ENCODE results near the gene GPR32. TPM values are rescaled to one million over a fixed set of nuclear protein-coding genes. Genes with fewer than 3 reads are reported as not detected.
"Not testable (repeated sequence)": the region's sequence is repeated elsewhere in the genome, so short reads cannot be mapped to it uniquely, and the experiment has no call there.

The GPR32 gene
- total RNA-seq, 1 donor = not detected

GRCh38 chr19:50798659-50799546 is 28.6 kb downstream of the GPR32 start:
- no peak for DNase-seq (ENCODE audit: low read depth)
- no peak for TF ChIP-seq CTCF (IDR thresholded peaks at IDR 0.05; ENCODE audit: insufficient read depth, low read length)
- no peak overlapping the region for H3K4me3 ChIP-seq (ENCODE audit: low read depth, low read length)

- no peak overlapping the region for H3K4me3 ChIP-seq (ENCODE audit: low read depth, low read length)
- no peak for TF ChIP-seq CTCF (IDR thresholded peaks at IDR 0.05; ENCODE audit: insufficient read depth, low read length)
- DNase-seq (ENCODE audit: low read depth) = no peak
These were observed 29.2 kb downstream of the GPR32 start for GRCh38 chr19:50799547-50799851.

GRCh38 chr19:50801107-50801506 is 30.8 kb downstream of the GPR32 start:
- TF ChIP-seq CTCF (IDR thresholded peaks at IDR 0.05; ENCODE audit: insufficient read depth, low read length) = no peak
- no peak overlapping the region for H3K4me3 ChIP-seq (ENCODE audit: low read depth, low read length)
- DNase-seq (ENCODE audit: low read depth) = no peak

- DNase-seq (ENCODE audit: low read depth) = peak; percentile 9
- H3K4me3 ChIP-seq (ENCODE audit: low read depth, low read length) = peak overlapping the region; percentile 98
- no peak for TF ChIP-seq CTCF (IDR thresholded peaks at IDR 0.05; ENCODE audit: insufficient read depth, low read length)
These were observed 33.6 kb downstream of the GPR32 start for GRCh38 chr19:50803633-50804419.

- peak overlapping the region; percentile 98 for H3K4me3 ChIP-seq (ENCODE audit: low read depth, low read length)
- DNase-seq (ENCODE audit: low read depth) = peak; percentile 99
- TF ChIP-seq CTCF (IDR thresholded peaks at IDR 0.05; ENCODE audit: insufficient read depth, low read length) = no peak
These were observed 34.4 kb downstream of the GPR32 start for GRCh38 chr19:50804420-50805272.

- TF ChIP-seq CTCF (IDR thresholded peaks at IDR 0.05; ENCODE audit: insufficient read depth, low read length) = no peak
- no peak overlapping the region for H3K4me3 ChIP-seq (ENCODE audit: low read depth, low read length)
- DNase-seq (ENCODE audit: low read depth) = no peak
These were observed 38.6 kb downstream of the GPR32 start for GRCh38 chr19:50808856-50809255.

GRCh38 chr19:50811622-50812238 is 41.5 kb downstream of the GPR32 start:
- not testable (repeated sequence) for DNase-seq (ENCODE audit: low read depth); H3K4me3 ChIP-seq (ENCODE audit: low read depth, low read length)

Data from fibroblast of the aortic adventitia (primary cell).